HG02885 (cell line): ENCODE measurements around the gene SPINT3.
"Not testable (repeated sequence)": the region's sequence is repeated elsewhere in the genome, so short reads cannot be mapped to it uniquely, and the experiment has no call there.

Experiments used
- ATAC-seq: cut with Tn5 transposase; IDR thresholded peaks from one replicate; pipeline ENCODE4 v1.9.1; 2021; ENCODE audit warnings: mild to moderate bottlenecking; ENCODE audit not compliant: unreplicated experiment, poor library complexity

The SPINT3 gene

GRCh38 chr20:45506398-45506797 is 9.0 kb downstream of the SPINT3 start:
- ATAC-seq = no peak

- no peak for ATAC-seq
These were observed 12.0 kb downstream of the SPINT3 start for GRCh38 chr20:45503403-45503802.

GRCh38 chr20:45502561-45502960 is 12.9 kb downstream of the SPINT3 start:
- ATAC-seq = no peak

- ATAC-seq = no peak
These were observed 13.8 kb downstream of the SPINT3 start for GRCh38 chr20:45501600-45501999.

GRCh38 chr20:45500022-45500421 is 15.4 kb downstream of the SPINT3 start:
- no peak for ATAC-seq

GRCh38 chr20:45497971-45498494 is 17.4 kb downstream of the SPINT3 start:
- ATAC-seq = no peak

- ATAC-seq = no peak
These were observed 19.3 kb downstream of the SPINT3 start for GRCh38 chr20:45496166-45496565.

GRCh38 chr20:45495501-45495941 is 19.9 kb downstream of the SPINT3 start:
- ATAC-seq = no peak

GRCh38 chr20:45489083-45489531 is 26.3 kb downstream of the SPINT3 start:
- ATAC-seq = no peak

- ATAC-seq = no peak
These were observed 28.2 kb downstream of the SPINT3 start for GRCh38 chr20:45487231-45487635.

GRCh38 chr20:45485388-45485787 is 30.0 kb downstream of the SPINT3 start:
- ATAC-seq = no peak

- no peak for ATAC-seq
These were observed 30.7 kb downstream of the SPINT3 start for GRCh38 chr20:45484676-45485075.

- ATAC-seq = no peak
These were observed 35.6 kb downstream of the SPINT3 start for GRCh38 chr20:45479822-45480221.

- not testable (repeated sequence) for ATAC-seq
These were observed 37.8 kb downstream of the SPINT3 start for GRCh38 chr20:45477530-45478148.

GRCh38 chr20:45472286-45472685 is 43.1 kb downstream of the SPINT3 start:
- not testable (repeated sequence) for ATAC-seq

- no peak for ATAC-seq
These were observed 44.5 kb downstream of the SPINT3 start for GRCh38 chr20:45470937-45471336.

- no peak for ATAC-seq
These were observed 45.0 kb downstream of the SPINT3 start for GRCh38 chr20:45470262-45470931.

GRCh38 chr20:45469336-45470261 is 45.8 kb downstream of the SPINT3 start, which contains the start of gene WFDC2:
TSS of gene WFDC2 (plus strand) at chr20:45469753. CDS start at chr20:45469782, 29 bp downstream.
- no peak for ATAC-seq

- ATAC-seq = no peak
These were observed 47.6 kb downstream of the SPINT3 start for GRCh38 chr20:45467861-45468260.

GRCh38 chr20:45467172-45467571 is 48.2 kb downstream of the SPINT3 start:
- no peak for ATAC-seq
